Tongue (tissue), 2 donors: ENCODE data around the gene GP5. TPM values are rescaled to one million over a fixed set of nuclear protein-coding genes. Genes with fewer than 3 reads are reported as not detected.

Experiments used
- DNase-seq: peaks from one replicate; pipeline ENCODE4 v3.0.0-alpha.2; 2015
- total RNA-seq: library from RNA; depleted of rRNA; stranded (reverse); fragments of >200 nt; gene quantifications from one replicate; pipeline ENCODE4 v1.2.3, GENCODE V29; 2014

Gene GP5
- total RNA-seq, 1 donor from 2014 or later, result 0.21 TPM

DNA sequence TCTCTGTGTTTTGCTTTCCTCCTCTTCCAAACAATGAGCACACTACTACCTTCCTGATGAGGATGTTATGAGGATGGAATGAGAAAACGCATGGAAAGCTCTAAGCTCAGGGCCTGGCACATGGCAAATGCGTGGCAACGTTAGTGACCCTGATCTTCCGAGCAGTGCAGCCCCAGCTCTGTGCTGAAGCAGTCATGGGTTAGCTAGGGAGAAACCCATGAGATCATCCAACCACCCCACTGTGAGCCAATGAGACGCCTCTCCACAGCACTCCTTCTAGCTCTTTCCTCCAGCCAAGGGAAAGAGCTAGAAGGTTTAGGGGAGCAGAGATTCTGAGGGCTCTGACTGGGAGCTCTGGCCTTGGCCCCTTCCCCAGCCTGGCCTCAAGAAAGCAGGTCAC, 52.4 kb downstream of the GP5 start:
- DNase-seq, result no peak

DNA sequence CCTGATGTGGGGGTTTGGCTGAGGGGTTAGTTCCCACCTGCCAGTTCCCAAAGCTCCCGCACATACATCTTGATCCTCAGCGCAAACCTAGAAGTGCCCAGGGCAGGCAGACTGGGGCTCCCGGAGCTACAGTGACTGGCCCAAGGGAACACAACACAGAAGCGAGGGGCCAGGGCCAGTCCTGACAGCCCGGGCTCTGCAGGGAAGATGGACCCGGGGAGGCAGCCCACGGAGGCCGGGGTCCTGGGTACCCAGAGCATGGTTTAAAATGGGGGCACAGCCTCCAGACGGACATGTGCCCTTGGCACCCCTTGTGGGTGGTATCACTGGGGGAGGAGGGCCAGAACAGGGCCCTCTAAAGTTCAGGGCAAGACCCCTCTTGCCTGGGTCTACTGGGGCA, 53.0 kb downstream of the GP5 start:
- no peak for DNase-seq

Other genes starting within 250 kb of the GP5 start
- not detected for gene CPN2, start 47.9 kb downstream of the GP5 start, total RNA-seq
- 0.10 TPM for gene LRRC15, start 29.5 kb downstream of the GP5 start, total RNA-seq
- 125 TPM for gene ATP13A3, start 87.7 kb upstream of the GP5 start, total RNA-seq
- gene TMEM44, start 234.2 kb upstream of the GP5 start, total RNA-seq, result 19.4 TPM